Ureter (tissue), 1 donor: ENCODE measurements around the gene TBX3. TPM values are rescaled to one million over a fixed set of nuclear protein-coding genes. Genes with fewer than 3 reads are reported as not detected.

ENCODE experiments used
- DNase-seq: peaks from one replicate; pipeline ENCODE4 v3.0.0-alpha.2; 2020; ENCODE audit warnings: low spot score
- total RNA-seq: library from RNA; stranded (reverse); gene quantifications from one replicate; pipeline ENCODE4 v1.2.4, GENCODE V29; 2023
- donor health status: DM: yes; HTN: yes; CAD: no.

The TBX3 gene
- total RNA-seq, 1 donor from 2014 or later, result 251 TPM

- peak; percentile 93 for DNase-seq
Measured at GRCh38 chr12:114668151-114668885, 15.7 kb downstream of the TBX3 start.

- no peak for DNase-seq
Measured at GRCh38 chr12:114667669-114668150, 16.3 kb downstream of the TBX3 start.

GRCh38 chr12:114666746-114667668 lies 17.0 kb downstream of the TBX3 start:
- peak; percentile 70 for DNase-seq

GRCh38 chr12:114665411-114666260 lies 18.3 kb downstream of the TBX3 start:
- no peak for DNase-seq

- DNase-seq, result peak; percentile 55
Measured at GRCh38 chr12:114664651-114665320, 19.2 kb downstream of the TBX3 start.

GRCh38 chr12:114662512-114663177 lies 21.3 kb downstream of the TBX3 start:
- peak; percentile 90 for DNase-seq

- peak; percentile 61 for DNase-seq
Measured at GRCh38 chr12:114661245-114661644, 22.7 kb downstream of the TBX3 start.

- no peak for DNase-seq
Measured at GRCh38 chr12:114659084-114659483, 24.9 kb downstream of the TBX3 start.

GRCh38 chr12:114658002-114658441 lies 26.0 kb downstream of the TBX3 start:
- no peak for DNase-seq

- no peak for DNase-seq
Measured at GRCh38 chr12:114657597-114657920, 26.4 kb downstream of the TBX3 start.

GRCh38 chr12:114656906-114657596 lies 26.9 kb downstream of the TBX3 start:
- DNase-seq, result no peak

- DNase-seq, result peak; percentile 62
Measured at GRCh38 chr12:114655934-114656749, 27.8 kb downstream of the TBX3 start.

GRCh38 chr12:114649585-114649984 lies 34.4 kb downstream of the TBX3 start:
- DNase-seq, result no peak

GRCh38 chr12:114648711-114649110 lies 35.3 kb downstream of the TBX3 start:
- no peak for DNase-seq

- no peak for DNase-seq
Measured at GRCh38 chr12:114638790-114639435, 45.1 kb downstream of the TBX3 start.

- DNase-seq, result peak; percentile 59
Measured at GRCh38 chr12:114636723-114637480, 47.1 kb downstream of the TBX3 start.

- no peak for DNase-seq
Measured at GRCh38 chr12:114631242-114631641, 52.7 kb downstream of the TBX3 start.

- no peak for DNase-seq
Measured at GRCh38 chr12:114628199-114628598, 55.8 kb downstream of the TBX3 start.
